IMR-90 (cell line): ENCODE data around the gene FBXW8. TPM values are rescaled to one million over a fixed set of nuclear protein-coding genes. Genes with fewer than 3 reads are reported as not detected.

Experiments
- ATAC-seq: fragments of 200-7000 bp; cut with Tn5 transposase; 2 replicates; pipeline ENCODE4 v1.9.1; 2020; ENCODE audit warnings: low read depth, mild to moderate bottlenecking, moderate library complexity
- BruUV-seq: library from RNA; stranded (reverse); fragments of 400-500 nt; replicated peaks from 2 replicates; lab custom pipeline; 2021; lab: Mats Ljungman, UMichigan
- CTCF ChIA-PET: fragments of 300-600 bp; formaldehyde crosslinking; extraction: SDS; loops from one replicate; lab custom pipeline; 2021; ENCODE audit warnings: antibody characterized with exemption; lab: Yijun Ruan, JAX
- POLR2A ChIA-PET: fragments of 300-600 bp; sonication (Branson Sonifier 250); formaldehyde crosslinking; loops from one replicate; lab custom pipeline; 2022; ENCODE audit warnings: antibody characterized with exemption; ENCODE audit not compliant: unreplicated experiment; lab: Charles Lee
- DNase-seq: peaks from one replicate; pipeline ENCODE4 v3.0.0; 2013
- H2AFZ ChIP-seq: replicated peaks from 2 replicates; pipeline ENCODE3; 2013; ENCODE audit warnings: low read length, mild to moderate bottlenecking; ENCODE audit not compliant: poor library complexity
- H2AK5ac ChIP-seq: 2 replicates; pipeline ENCODE4 v1.6.1; 2013; ENCODE audit warnings: low read depth, low read length, inconsistent platforms
- H2AK9ac ChIP-seq: replicated peaks from 2 replicates; pipeline ENCODE3; 2013; ENCODE audit warnings: mild to moderate bottlenecking, low read depth, low read length, moderate library complexity; ENCODE audit not compliant: poor library complexity
- H2BK120ac ChIP-seq: 2 replicates; pipeline ENCODE4 v1.6.1; 2013; ENCODE audit warnings: low read depth, low read length, inconsistent platforms
- H2BK15ac ChIP-seq: 3 replicates; pipeline ENCODE4 v1.6.1; 2013; ENCODE audit warnings: low read depth, low read length, inconsistent platforms
- H2BK20ac ChIP-seq: 2 replicates; pipeline ENCODE4 v1.6.1; 2013; ENCODE audit warnings: low read depth, mild to moderate bottlenecking, inconsistent platforms, low read length, moderate library complexity
- H2BK5ac ChIP-seq: 2 replicates; pipeline ENCODE4 v1.6.1; 2013; ENCODE audit warnings: mild to moderate bottlenecking, low read depth, low read length, inconsistent platforms; ENCODE audit not compliant: poor library complexity, severe bottlenecking
- H3K14ac ChIP-seq: replicated peaks from 2 replicates; pipeline ENCODE4 v1.6.1; 2013; ENCODE audit warnings: low read depth, low read length, inconsistent platforms
- H3K18ac ChIP-seq: 2 replicates; pipeline ENCODE4 v1.6.1; 2013; ENCODE audit warnings: low read depth, low read length, control low read depth
- H3K23ac ChIP-seq: 2 replicates; pipeline ENCODE4 v1.6.1; 2013; ENCODE audit warnings: low read depth, low read length, inconsistent platforms
- H3K27ac ChIP-seq: 2 replicates; pipeline ENCODE4 v1.5.1; 2013; ENCODE audit warnings: mild to moderate bottlenecking, control low read depth, low read length; ENCODE audit not compliant: insufficient read depth
- H3K27me3 ChIP-seq: 2 replicates; pipeline ENCODE4 v1.6.1; 2013; ENCODE audit warnings: low read length; ENCODE audit not compliant: control insufficient read depth, insufficient read depth
- H3K36me3 ChIP-seq: 2 replicates; pipeline ENCODE4 v1.6.1; 2013; ENCODE audit warnings: low read length, mixed read lengths; ENCODE audit not compliant: control insufficient read depth, insufficient read depth
- H3K4ac ChIP-seq: 2 replicates; pipeline ENCODE4 v1.6.1; 2013; ENCODE audit warnings: low read depth, low read length, inconsistent platforms
- H3K4me1 ChIP-seq: 2 replicates; pipeline ENCODE4 v1.6.1; 2013; ENCODE audit warnings: low read length, mixed read lengths; ENCODE audit not compliant: control insufficient read depth, insufficient read depth
- H3K4me2 ChIP-seq: 2 replicates; pipeline ENCODE4 v1.6.1; 2013; ENCODE audit warnings: low read depth, mild to moderate bottlenecking, control low read depth, low read length, moderate library complexity
- H3K4me3 ChIP-seq: 2 replicates; pipeline ENCODE4 v1.5.1; 2013; ENCODE audit warnings: low read depth, mild to moderate bottlenecking, control low read depth, low read length, moderate library complexity; ENCODE audit not compliant: insufficient read depth
- H3K56ac ChIP-seq: 2 replicates; pipeline ENCODE4 v1.6.1; 2013; ENCODE audit warnings: low read length, inconsistent platforms; ENCODE audit not compliant: insufficient read depth; ENCODE audit errors: extremely low read depth
- H3K79me1 ChIP-seq, 2 experiments: 2 replicates each; pipeline ENCODE4 v1.6.1; 2013; ENCODE audit warnings: low read length in 2 of 2, inconsistent platforms in 1 of 2, low read depth in 1 of 2
- H3K9ac ChIP-seq: 2 replicates; pipeline ENCODE4 v1.6.1; 2013; ENCODE audit warnings: low read depth, low read length, control low read depth
- H3K9me1 ChIP-seq: 2 replicates; pipeline ENCODE4 v1.6.1; 2013; ENCODE audit warnings: low read length, inconsistent platforms; ENCODE audit not compliant: insufficient read depth
- H3K9me3 ChIP-seq: 2 replicates; pipeline ENCODE4 v1.6.1; 2013; ENCODE audit warnings: low read length; ENCODE audit not compliant: control insufficient read depth, insufficient read depth
- H4K20me1 ChIP-seq: 2 replicates; pipeline ENCODE4 v1.6.1; 2013; ENCODE audit warnings: low read length, inconsistent platforms; ENCODE audit not compliant: insufficient read depth
- H4K5ac ChIP-seq: 2 replicates; pipeline ENCODE4 v1.6.1; 2013; ENCODE audit warnings: mild to moderate bottlenecking, low read depth, low read length, control low read depth
- H4K8ac ChIP-seq, 2 experiments: 2 replicates each; pipeline ENCODE4 v1.6.1; 2013; ENCODE audit warnings: low read depth in 2 of 2, low read length in 2 of 2, control low read depth in 1 of 2, inconsistent platforms in 1 of 2
- H4K91ac ChIP-seq: 2 replicates; pipeline ENCODE4 v1.6.1; 2013; ENCODE audit warnings: low read depth, low read length, inconsistent platforms; ENCODE audit not compliant: insufficient read depth
- CEBPB ChIP-seq: IDR thresholded peaks from 2 replicates; pipeline ENCODE4 v1.6.1; 2012; ENCODE audit warnings: low read depth, low read length, improper control_type of control experiment
- CHD1 ChIP-seq: IDR thresholded peaks from 2 replicates; pipeline ENCODE4 v1.6.1; 2012; ENCODE audit warnings: low read depth, low read length, improper control_type of control experiment
- FOS ChIP-seq: fragments of 150-350 bp; IDR thresholded peaks from 2 replicates; pipeline ENCODE4 v1.6.1; 2016; ENCODE audit warnings: low read depth, low read length
- MAFK ChIP-seq: IDR thresholded peaks from 2 replicates; pipeline ENCODE4 v1.6.1; 2012; ENCODE audit warnings: low read depth, low read length, improper control_type of control experiment
- MXI1 ChIP-seq: IDR thresholded peaks from 2 replicates; pipeline ENCODE4 v1.6.1; 2012; ENCODE audit warnings: low read depth, mild to moderate bottlenecking, low read length, moderate library complexity, borderline replicate concordance
- NFE2L2 ChIP-seq: fragments of 150-350 bp; IDR thresholded peaks from 2 replicates; pipeline ENCODE4 v1.6.1; 2016; ENCODE audit warnings: low read depth, mild to moderate bottlenecking, low read length
- POLR2A ChIP-seq: IDR thresholded peaks from 2 replicates; pipeline ENCODE4 v1.6.1; 2012; ENCODE audit warnings: mild to moderate bottlenecking, low read depth, low read length
- RAD21 ChIP-seq: IDR thresholded peaks from 2 replicates; pipeline ENCODE4 v1.6.1; 2012; ENCODE audit warnings: low read length, improper control_type of control experiment
- RCOR1 ChIP-seq: IDR thresholded peaks from 2 replicates; pipeline ENCODE4 v1.6.1; 2012; ENCODE audit warnings: mild to moderate bottlenecking, low read length, improper control_type of control experiment; ENCODE audit not compliant: insufficient replicate concordance
- SMC3 ChIP-seq: fragments of 150-350 bp; IDR thresholded peaks from 2 replicates; pipeline ENCODE4 v1.6.1; 2016; ENCODE audit warnings: low read depth, mild to moderate bottlenecking, antibody characterized with exemption, low read length, moderate library complexity
- WGBS, 2 experiments: methylation state at CpG; one replicate each; pipeline versions ENCODE4 v1.1.5 to v1.1.7; 2013; ENCODE audit warnings: missing lambda C conversion rate in 2 of 2; ENCODE audit not compliant: insufficient read length in 1 of 2; ENCODE audit errors: extremely low coverage in 2 of 2; 5-methylcytosine and 5-hydroxymethylcytosine counted together
- dilution Hi-C: fragments of 300-500 bp; cut with HindIII; formaldehyde crosslinking; loops from one replicate; pipeline ENCODE4 v1.14.3; 2018; ENCODE audit warnings: low sequenced_read_pairs; ENCODE audit not compliant: unreplicated experiment
- in situ Hi-C: fragments of 300-500 bp; cut with MboI; formaldehyde crosslinking; loops from 3 replicates; pipeline ENCODE4 v1.14.3; 2019; ENCODE audit warnings: low sequenced_read_pairs, inconsistent platforms, mixed read lengths
- intact Hi-C: fragments of 100-400 bp; cut with micrococcal nuclease; formaldehyde crosslinking; loops from 2 replicates; pipeline ENCODE4 v1.10.0; 2022
- polyA plus RNA-seq, 3 experiments: library from polyadenylated mRNA; depleted of rRNA; stranded (reverse); fragments of >200 nt; gene quantifications; 2 replicates each; pipeline ENCODE4 v1.2.3, GENCODE V29; 2012; ENCODE audit warnings: low replicate concordance in 1 of 3
- total RNA-seq: library from RNA; depleted of rRNA; stranded (reverse); fragments of >200 nt; gene quantifications from 2 replicates; pipeline ENCODE4 v1.2.3, GENCODE V29; 2012
- TF ChIP-seq, protein P1 (sequence below): conservative IDR thresholded peaks from 2 replicates; pipeline ENCODE4 v1.5.1; 2012; ENCODE audit warnings: mild to moderate bottlenecking, low read depth, low read length, improper control_type of control experiment
- TF ChIP-seq, protein P2 (sequence below): fragments of 150-350 bp; IDR thresholded peaks from 2 replicates; pipeline ENCODE4 v1.6.1; 2016; ENCODE audit warnings: low read depth, mild to moderate bottlenecking, low read length, moderate library complexity, borderline replicate concordance

The FBXW8 gene
- total and polyA plus RNA-seq, 2 of the 4 experiments (the other 2 are of a cell fraction) = 20.3 to 25.8 TPM

DNA sequence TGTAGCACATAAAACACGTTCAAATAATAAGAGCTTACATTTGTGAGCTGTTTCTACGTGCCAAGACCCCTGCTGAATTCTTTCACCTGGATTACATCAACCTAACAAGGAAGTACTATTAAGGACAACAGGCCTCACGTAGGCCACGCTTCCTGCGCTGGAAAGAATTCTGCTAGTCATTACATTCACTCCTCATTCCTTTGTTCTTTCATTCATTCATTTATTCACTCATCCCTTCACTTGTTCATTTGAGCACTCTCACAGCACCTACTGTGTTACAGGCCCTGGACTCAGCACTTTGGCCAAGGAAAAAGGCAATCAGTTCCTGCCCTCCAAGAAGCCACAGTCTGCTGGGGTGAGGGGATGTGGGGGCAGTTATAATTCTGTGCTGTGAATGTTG, 160.3 kb downstream of the FBXW8 start:
- no peak for ATAC-seq

More for the DNA sequence above, 160.3 kb downstream of the FBXW8 start:
- Histone ChIP-seq H4K5ac (no peak overlapping the region), H2AK9ac (no peak overlapping the region), H3K9ac (no peak overlapping the region), H4K91ac (no peak overlapping the region), H2AFZ (no peak overlapping the region), H3K56ac (no peak overlapping the region), H3K4ac (no peak overlapping the region), H3K14ac (no peak overlapping the region), H2BK120ac (no peak overlapping the region), H2BK20ac (no peak overlapping the region), H3K4me1 (no peaks in the 10 kb centered on the region), H2BK5ac (no peak overlapping the region), H3K36me3 (no peaks in the 10 kb centered on the region), H3K27me3 (peaks cover 11% of the 10 kb centered on the region), H2AK5ac (no peak overlapping the region), H4K8ac (no peak overlapping the region), H3K4me3 (no peak overlapping the region), H3K9me3 (no peaks in the 10 kb centered on the region), H3K9me1 (no peaks in the 10 kb centered on the region), H3K79me1 (no peaks in the 10 kb centered on the region), H4K20me1 (no peaks in the 10 kb centered on the region), H3K4me2 (no peak overlapping the region), H3K27ac (no peak overlapping the region), H3K18ac (no peak overlapping the region), H2BK15ac (no peak overlapping the region), H3K23ac (no peak overlapping the region)
- in situ Hi-C loops = no loop called here
- ChIA-PET POLR2A (no interaction called here), CTCF (no interaction called here)
- dilution Hi-C loops = no loop called here
- TF ChIP-seq POLR2A (no peak), MAFK (no peak), CHD1 (no peak), MXI1 (no peak), RCOR1 (no peak), RAD21 (no peak), CEBPB (no peak), SMC3 (no peak), FOS (no peak), NFE2L2 (no peak)
- TF ChIP-seq, protein P1, sequence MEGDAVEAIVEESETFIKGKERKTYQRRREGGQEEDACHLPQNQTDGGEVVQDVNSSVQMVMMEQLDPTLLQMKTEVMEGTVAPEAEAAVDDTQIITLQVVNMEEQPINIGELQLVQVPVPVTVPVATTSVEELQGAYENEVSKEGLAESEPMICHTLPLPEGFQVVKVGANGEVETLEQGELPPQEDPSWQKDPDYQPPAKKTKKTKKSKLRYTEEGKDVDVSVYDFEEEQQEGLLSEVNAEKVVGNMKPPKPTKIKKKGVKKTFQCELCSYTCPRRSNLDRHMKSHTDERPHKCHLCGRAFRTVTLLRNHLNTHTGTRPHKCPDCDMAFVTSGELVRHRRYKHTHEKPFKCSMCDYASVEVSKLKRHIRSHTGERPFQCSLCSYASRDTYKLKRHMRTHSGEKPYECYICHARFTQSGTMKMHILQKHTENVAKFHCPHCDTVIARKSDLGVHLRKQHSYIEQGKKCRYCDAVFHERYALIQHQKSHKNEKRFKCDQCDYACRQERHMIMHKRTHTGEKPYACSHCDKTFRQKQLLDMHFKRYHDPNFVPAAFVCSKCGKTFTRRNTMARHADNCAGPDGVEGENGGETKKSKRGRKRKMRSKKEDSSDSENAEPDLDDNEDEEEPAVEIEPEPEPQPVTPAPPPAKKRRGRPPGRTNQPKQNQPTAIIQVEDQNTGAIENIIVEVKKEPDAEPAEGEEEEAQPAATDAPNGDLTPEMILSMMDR = no peak
- TF ChIP-seq, protein P2, sequence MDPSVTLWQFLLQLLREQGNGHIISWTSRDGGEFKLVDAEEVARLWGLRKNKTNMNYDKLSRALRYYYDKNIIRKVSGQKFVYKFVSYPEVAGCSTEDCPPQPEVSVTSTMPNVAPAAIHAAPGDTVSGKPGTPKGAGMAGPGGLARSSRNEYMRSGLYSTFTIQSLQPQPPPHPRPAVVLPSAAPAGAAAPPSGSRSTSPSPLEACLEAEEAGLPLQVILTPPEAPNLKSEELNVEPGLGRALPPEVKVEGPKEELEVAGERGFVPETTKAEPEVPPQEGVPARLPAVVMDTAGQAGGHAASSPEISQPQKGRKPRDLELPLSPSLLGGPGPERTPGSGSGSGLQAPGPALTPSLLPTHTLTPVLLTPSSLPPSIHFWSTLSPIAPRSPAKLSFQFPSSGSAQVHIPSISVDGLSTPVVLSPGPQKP = no peak
- no peak for DNase-seq
- intact Hi-C loops = no loop called here
- 68% methylated on average over 5 of the region's 5 CpGs; no CpG with 5 or more reads in 1 of the 2 experiments for WGBS, 2 experiments
- BruUV-seq = no TSS peak
